ENCODE data around the gene KANK4. TPM values are rescaled to one million over a fixed set of nuclear protein-coding genes. Genes with fewer than 3 reads are reported as not detected.

Gene KANK4
- total and polyA plus RNA-seq, 2 of the 8 experiments (the other 6 are each of a cell fraction or from before 2014, with no cell fraction given), result 0.22 to 0.26 TPM

GRCh38 chr1:62238507-62238906 lies 80.7 kb downstream of the KANK4 start (continued):
- TF ChIP-seq SIN3A (conservative IDR thresholded peaks at IDR 0.05 in 1 of 2, IDR thresholded peaks at IDR 0.05 in 1 of 2; ENCODE audit: low read depth in 1 of 2, low read length in 2 of 2), result no peak

Data from H1 (cell line).